Peyer's patch (tissue), 4 donors: ENCODE measurements around the gene CACUL1.

ENCODE experiments used
- POLR2A ChIP-seq, 2 donors: fragments of 450-650 bp; IDR thresholded peaks; one replicate each; pipeline ENCODE4 v1.5.1; 2017; ENCODE audit warnings: antibody characterized with exemption in 2 of 2, mild to moderate bottlenecking in 2 of 2, moderate library complexity in 2 of 2
- TF ChIP-seq, protein P1 (sequence below), 6 experiments: fragments of 450-650 bp in 4 of 6; fragments of 200-600 bp in 2 of 6; sonication (generic) in 1 of 6; IDR thresholded peaks; one replicate each; pipeline ENCODE4 v1.5.1; 2017 to 2019; ENCODE audit warnings: antibody characterized with exemption in 6 of 6, mild to moderate bottlenecking in 3 of 6, moderate library complexity in 1 of 6

DNA sequence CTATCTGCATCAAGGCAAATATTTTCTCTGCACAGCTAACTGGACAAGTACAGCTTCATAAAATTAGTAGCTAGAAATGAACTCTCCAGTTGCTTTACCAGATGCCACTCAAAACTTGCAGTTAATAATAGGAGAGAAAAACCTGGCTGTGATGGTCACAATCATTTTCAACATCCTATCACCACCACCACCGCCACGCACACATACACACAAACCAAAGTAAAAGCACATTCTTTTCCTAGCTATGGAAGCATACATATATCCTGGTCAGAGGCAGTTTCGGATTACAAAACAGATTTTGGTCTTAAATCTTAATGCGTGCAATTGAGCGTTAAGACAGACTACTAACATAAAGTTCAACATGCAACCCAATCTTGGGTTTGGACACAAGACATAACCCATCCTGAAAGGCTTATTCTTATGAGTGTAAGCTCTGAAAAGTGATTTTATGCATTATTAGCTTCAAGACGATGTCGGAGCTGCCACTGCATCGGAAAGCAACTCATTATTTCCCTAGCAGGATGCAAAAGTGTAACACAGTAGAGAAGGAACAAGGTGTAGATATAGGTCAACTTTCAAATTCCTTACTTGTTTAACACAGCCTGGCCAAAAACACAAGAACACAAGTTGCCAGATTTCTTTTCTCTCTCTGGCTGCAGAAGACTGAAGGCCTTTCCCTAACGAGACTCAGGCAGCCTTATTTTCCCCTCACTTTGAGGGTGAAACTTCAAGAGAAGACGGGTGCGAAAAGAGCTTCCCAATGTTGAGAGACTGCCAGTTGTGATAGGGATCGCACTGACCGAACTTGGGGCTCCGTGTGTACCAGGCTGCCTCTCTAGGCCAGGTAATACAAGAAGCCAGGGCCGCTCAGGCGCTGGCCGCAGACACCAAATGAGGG is 1.2 kb downstream of the CACUL1 start:
- TF ChIP-seq, protein P1, sequence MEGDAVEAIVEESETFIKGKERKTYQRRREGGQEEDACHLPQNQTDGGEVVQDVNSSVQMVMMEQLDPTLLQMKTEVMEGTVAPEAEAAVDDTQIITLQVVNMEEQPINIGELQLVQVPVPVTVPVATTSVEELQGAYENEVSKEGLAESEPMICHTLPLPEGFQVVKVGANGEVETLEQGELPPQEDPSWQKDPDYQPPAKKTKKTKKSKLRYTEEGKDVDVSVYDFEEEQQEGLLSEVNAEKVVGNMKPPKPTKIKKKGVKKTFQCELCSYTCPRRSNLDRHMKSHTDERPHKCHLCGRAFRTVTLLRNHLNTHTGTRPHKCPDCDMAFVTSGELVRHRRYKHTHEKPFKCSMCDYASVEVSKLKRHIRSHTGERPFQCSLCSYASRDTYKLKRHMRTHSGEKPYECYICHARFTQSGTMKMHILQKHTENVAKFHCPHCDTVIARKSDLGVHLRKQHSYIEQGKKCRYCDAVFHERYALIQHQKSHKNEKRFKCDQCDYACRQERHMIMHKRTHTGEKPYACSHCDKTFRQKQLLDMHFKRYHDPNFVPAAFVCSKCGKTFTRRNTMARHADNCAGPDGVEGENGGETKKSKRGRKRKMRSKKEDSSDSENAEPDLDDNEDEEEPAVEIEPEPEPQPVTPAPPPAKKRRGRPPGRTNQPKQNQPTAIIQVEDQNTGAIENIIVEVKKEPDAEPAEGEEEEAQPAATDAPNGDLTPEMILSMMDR (IDR thresholded peaks at IDR 0.05), result no peak
- no peak for TF ChIP-seq POLR2A (IDR thresholded peaks at IDR 0.05)
